GM23338 (cell line): Measurements from ENCODE around the gene DEFB123. TPM values are rescaled to one million over a fixed set of nuclear protein-coding genes. Genes with fewer than 3 reads are reported as not detected.
A peak's percentile ranks its signal among the peaks of the same experiment; 100 is the strongest.
"Not testable (repeated sequence)": the region's sequence is repeated elsewhere in the genome, so short reads cannot be mapped to it uniquely, and the experiment has no call there.

Source experiments
- ATAC-seq: fragments of 200-7000 bp; cut with Tn5 transposase; 3 replicates; pipeline ENCODE4 v1.9.1; 2020
- DNase-seq: peaks from one replicate; pipeline ENCODE4 v3.0.0-alpha.2; 2015; ENCODE audit warnings: low spot score
- H2AFZ ChIP-seq: fragments of 200-600 bp; sonication (generic); 2 replicates; pipeline ENCODE4 v1.8.0; 2016; ENCODE audit warnings: antibody characterized with exemption, mild to moderate bottlenecking, moderate library complexity
- H3F3A ChIP-seq: fragments of 200-600 bp; sonication (generic); replicated peaks from 2 replicates; pipeline ENCODE4 v1.8.0; 2017; ENCODE audit warnings: antibody characterized with exemption, mixed run types, low read depth
- H3K27ac ChIP-seq: fragments of 200-600 bp; sonication (generic); 2 replicates; pipeline ENCODE4 v1.6.1; 2016; ENCODE audit warnings: low read depth
- H3K27me3 ChIP-seq: fragments of 200-600 bp; sonication (generic); 2 replicates; pipeline ENCODE4 v1.8.0; 2016; ENCODE audit warnings: mild to moderate bottlenecking, mixed run types, moderate library complexity; ENCODE audit not compliant: insufficient read depth
- H3K36me3 ChIP-seq: fragments of 200-600 bp; sonication (generic); 2 replicates; pipeline ENCODE4 v1.8.0; 2016; ENCODE audit warnings: mild to moderate bottlenecking; ENCODE audit not compliant: insufficient read depth
- H3K4me1 ChIP-seq: fragments of 200-600 bp; sonication (generic); 2 replicates; pipeline ENCODE4 v1.8.0; 2016; ENCODE audit warnings: mild to moderate bottlenecking, moderate library complexity; ENCODE audit not compliant: insufficient read depth
- H3K4me2 ChIP-seq: fragments of 200-600 bp; sonication (generic); 2 replicates; pipeline ENCODE4 v1.7.1; 2017; ENCODE audit warnings: mixed run types
- H3K4me3 ChIP-seq: fragments of 200-600 bp; sonication (generic); 2 replicates; pipeline ENCODE4 v1.6.1; 2016; ENCODE audit warnings: mixed run types
- H3K79me2 ChIP-seq: fragments of 200-600 bp; sonication (generic); replicated peaks from 2 replicates; pipeline ENCODE4 v1.8.0; 2017; ENCODE audit warnings: mild to moderate bottlenecking; ENCODE audit not compliant: insufficient read depth
- H3K9me2 ChIP-seq: fragments of 200-600 bp; sonication (generic); 2 replicates; pipeline ENCODE4 v1.8.0; 2017; ENCODE audit not compliant: insufficient read depth
- H4K20me1 ChIP-seq: fragments of 200-600 bp; sonication (generic); replicated peaks from 2 replicates; pipeline ENCODE4 v1.8.0; 2017; ENCODE audit warnings: mild to moderate bottlenecking; ENCODE audit not compliant: insufficient read depth
- H3K27ac Mint-ChIP-seq: 2 replicates; pipeline ENCODE4 v1.8.0; 2020; ENCODE audit warnings: inconsistent platforms, mild to moderate bottlenecking, moderate library complexity, mixed read lengths
- H3K27me3 Mint-ChIP-seq: 3 replicates; pipeline ENCODE4 v1.8.0; 2022; ENCODE audit warnings: low read depth, mild to moderate bottlenecking, moderate library complexity, mixed read lengths, inconsistent platforms; ENCODE audit not compliant: insufficient read depth, poor library complexity
- H3K36me3 Mint-ChIP-seq: 3 replicates; pipeline ENCODE4 v1.8.0; 2021; ENCODE audit warnings: low read depth, mild to moderate bottlenecking, inconsistent platforms, moderate library complexity, mixed read lengths
- H3K4me1 Mint-ChIP-seq: 3 replicates; pipeline ENCODE4 v1.8.0; 2020; ENCODE audit warnings: mild to moderate bottlenecking, inconsistent platforms, mixed read lengths
- H3K4me3 Mint-ChIP-seq: 3 replicates; pipeline ENCODE4 v1.8.0; 2021; ENCODE audit warnings: moderate library complexity, mild to moderate bottlenecking, inconsistent platforms, mixed read lengths
- H3K9me3 Mint-ChIP-seq: 3 replicates; pipeline ENCODE4 v1.8.0; 2020; ENCODE audit warnings: moderate library complexity, mild to moderate bottlenecking, inconsistent platforms, mixed read lengths
- CREB1 ChIP-seq: fragments of 250-450 bp; sonication (Bioruptor Pico); IDR thresholded peaks from 2 replicates; pipeline ENCODE4 v1.5.0; 2020; ENCODE audit warnings: low read depth, mild to moderate bottlenecking, moderate library complexity
- CTCF ChIP-seq, 2 experiments: fragments of 200-600 bp in 1 of 2; sonication (generic) in 1 of 2; conservative IDR thresholded peaks; 2 replicates each; pipeline versions ENCODE4 v1.5.1 to v1.6.1; 2016 to 2017; ENCODE audit warnings: antibody characterized with exemption in 2 of 2, low read depth in 2 of 2, mild to moderate bottlenecking in 2 of 2, moderate library complexity in 1 of 2
- EZH2phosphoT487 ChIP-seq: fragments of 200-600 bp; sonication (generic); IDR thresholded peaks from one replicate; pipeline ENCODE4 v1.8.1; 2018; ENCODE audit warnings: antibody characterized with exemption; ENCODE audit not compliant: unreplicated experiment
- JUNB ChIP-seq: IDR thresholded peaks from one replicate; pipeline ENCODE4 v1.6.1; 2016; ENCODE audit warnings: antibody characterized with exemption; ENCODE audit not compliant: unreplicated experiment
- NANOG ChIP-seq: IDR thresholded peaks from 2 replicates; pipeline ENCODE4 v1.6.1; 2016; ENCODE audit warnings: antibody characterized with exemption, borderline replicate concordance
- POLR2AphosphoS5 ChIP-seq: IDR thresholded peaks from 2 replicates; pipeline ENCODE4 v1.6.1; 2016; ENCODE audit warnings: antibody characterized with exemption, low read depth
- REST ChIP-seq: IDR thresholded peaks from one replicate; pipeline ENCODE4 v1.6.1; 2018; ENCODE audit warnings: antibody characterized with exemption; ENCODE audit not compliant: unreplicated experiment
- STAT1 ChIP-seq: IDR thresholded peaks from one replicate; pipeline ENCODE4 v1.6.1; 2016; ENCODE audit warnings: antibody characterized with exemption; ENCODE audit not compliant: unreplicated experiment
- ZNF331 ChIP-seq: fragments of 250-450 bp; sonication (Bioruptor Pico); IDR thresholded peaks from 2 replicates; pipeline ENCODE4 v1.5.0; 2020; ENCODE audit warnings: low read depth, mild to moderate bottlenecking, moderate library complexity
- polyA plus RNA-seq: library from polyadenylated mRNA; unstranded; fragments of >200 nt; fragmentation: Nextera tagmentation; extraction: Ambion mirVana; gene quantifications from 2 replicates; pipeline ENCODE4 v1.2.1, GENCODE V29; 2016
- total RNA-seq: library from RNA; depleted of rRNA; stranded (reverse); fragments of >200 nt; shearing (Covaris generic); gene quantifications from 2 replicates; pipeline ENCODE4 v1.2.3, GENCODE V29; 2014

The DEFB123 gene
- total and polyA plus RNA-seq, 2 experiments from 2014 or later, result not detected

GRCh38 chr20:31454361-31454760, 13.9 kb downstream of the DEFB123 start:
- Histone ChIP-seq H3K4me2 (no peak overlapping the region), H4K20me1 (no peaks in the 10 kb centered on the region), H3K79me2 (no peaks in the 10 kb centered on the region), H3K27ac (no peak overlapping the region), H3K4me1 (no peaks in the 10 kb centered on the region), H3K9me2 (0 out of 2 replicates have a peak, but pooled peaks cover 2% of the 10 kb centered on the region), H3F3A (no peaks in the 10 kb centered on the region), H2AFZ (peak overlapping the region; percentile 9; the same call in 1 of the 2 replicates), H3K4me3 (no peak overlapping the region), H3K27me3 (no peaks in the 10 kb centered on the region), H3K36me3 (no peaks in the 10 kb centered on the region)
- no peak for DNase-seq
- H3K4me1 Mint-ChIP-seq, result no peaks in the 10 kb centered on the region
- peak in 1 of 2 experiments; percentile 17; a peak in 1 of 4 replicates for TF ChIP-seq CTCF (conservative IDR thresholded peaks at IDR 0.05; ENCODE audit: low read depth in 2 of 2)
- TF ChIP-seq STAT1, result no peak
- TF ChIP-seq EZH2phosphoT487, result no peak
- H3K36me3 Mint-ChIP-seq, result peaks cover 17% of the 10 kb centered on the region; the same call in 2 of the 3 replicates
- ATAC-seq, result no peak
- H3K4me3 Mint-ChIP-seq, result no peak overlapping the region
- peaks cover 86% of the 10 kb centered on the region for H3K9me3 Mint-ChIP-seq
- H3K27ac Mint-ChIP-seq, result no peak overlapping the region
- H3K27me3 Mint-ChIP-seq, result peaks cover 15% of the 10 kb centered on the region

- H3K4me3 ChIP-seq, H3K9me2 ChIP-seq, H3K4me1 Mint-ChIP-seq, DNase-seq, H2AFZ ChIP-seq, H3K4me2 ChIP-seq, H3K27ac Mint-ChIP-seq, H3K4me3 Mint-ChIP-seq, H3K27ac ChIP-seq, H3K79me2 ChIP-seq, H3F3A ChIP-seq, H3K36me3 ChIP-seq, ATAC-seq, H4K20me1 ChIP-seq: not testable (repeated sequence)
- Histone ChIP-seq H3K27me3 (peaks cover 35% of the 10 kb centered on the region), H3K4me1 (peaks cover 10% of the 10 kb centered on the region)
- Mint-ChIP-seq H3K27me3 (peaks cover 39% of the 10 kb centered on the region), H3K9me3 (peaks cover 67% of the 10 kb centered on the region), H3K36me3 (peaks cover 27% of the 10 kb centered on the region)
These were observed 30.5 kb downstream of the DEFB123 start for GRCh38 chr20:31470946-31471345.

GRCh38 chr20:31472395-31473330, 32.2 kb downstream of the DEFB123 start:
- DNase-seq (no peak), ATAC-seq (no peak)
- H3K27ac ChIP-seq, result no peak overlapping the region
- peaks cover 12% of the 10 kb centered on the region for H3K4me1 ChIP-seq
- H3F3A ChIP-seq, result 0 out of 2 replicates have a peak, but pooled peaks cover 7% of the 10 kb centered on the region
- H3K36me3 ChIP-seq, result 0 out of 2 replicates have a peak, but pooled peaks cover 4% of the 10 kb centered on the region
- no peak overlapping the region for H3K4me3 ChIP-seq
- Mint-ChIP-seq H3K4me1 (no peaks in the 10 kb centered on the region; the same call in 1 of the 3 replicates), H3K36me3 (peaks cover 27% of the 10 kb centered on the region), H3K9me3 (peaks cover 67% of the 10 kb centered on the region), H3K4me3 (no peak overlapping the region), H3K27me3 (peaks cover 46% of the 10 kb centered on the region), H3K27ac (no peak overlapping the region)
- TF ChIP-seq NANOG, result no peak
- no peak for TF ChIP-seq POLR2AphosphoS5
- no peak for TF ChIP-seq REST
- TF ChIP-seq CREB1 (CRISPR knock-in tag), result no peak
- no peak for TF ChIP-seq EZH2phosphoT487
- TF ChIP-seq ZNF331 (CRISPR knock-in tag), result no peak
- TF ChIP-seq STAT1, result no peak
- no peak for TF ChIP-seq CTCF (conservative IDR thresholded peaks at IDR 0.05; ENCODE audit: low read depth in 2 of 2)
- no peak for TF ChIP-seq JUNB
- no peaks in the 10 kb centered on the region for H4K20me1 ChIP-seq
- no peak overlapping the region for H3K4me2 ChIP-seq
- H2AFZ ChIP-seq, result no peak overlapping the region
- peaks cover 53% of the 10 kb centered on the region for H3K27me3 ChIP-seq
- H3K9me2 ChIP-seq, result no peaks in the 10 kb centered on the region
- H3K79me2 ChIP-seq, result no peaks in the 10 kb centered on the region
